HEK293 (cell line): ENCODE data around the gene TLL1.

Experiments
- CTCF ChIA-PET: fragments of 350-600 bp; formaldehyde crosslinking; extraction: SDS; loops from one replicate; lab custom pipeline; 2021; ENCODE audit warnings: antibody characterized with exemption; lab: Yijun Ruan, JAX
- POLR2A ChIA-PET: fragments of 300-600 bp; formaldehyde crosslinking; extraction: SDS; loops from one replicate; lab custom pipeline; 2020; ENCODE audit warnings: antibody characterized with exemption, inconsistent platforms; lab: Yijun Ruan, JAX
- H3K27ac ChIP-seq: fragments of 200-500 bp; sonication (Bioruptor generic); 2 replicates; pipeline ENCODE4 v1.5.1; 2014; ENCODE audit warnings: low read depth, low read length, control low read depth, inconsistent platforms; ENCODE audit errors: extremely low read depth
- H3K36me3 ChIP-seq, 2 experiments: fragments of 200-500 bp in 1 of 2; sonication (Bioruptor generic) in 1 of 2; 1 replicate in 1 of 2; 2 replicates in 1 of 2; pipeline ENCODE4 v1.5.1; 2014 to 2017; ENCODE audit warnings: inconsistent platforms in 2 of 2, low read length in 2 of 2; ENCODE audit not compliant: control insufficient read depth in 2 of 2, insufficient read depth in 1 of 2
- H3K4me1 ChIP-seq: fragments of 200-500 bp; sonication (Bioruptor generic); 2 replicates; pipeline ENCODE4 v1.5.1; 2014; ENCODE audit warnings: mild to moderate bottlenecking, low read length, inconsistent platforms; ENCODE audit not compliant: control insufficient read depth, insufficient read depth
- H3K4me3 ChIP-seq: 2 replicates; pipeline ENCODE4 v1.5.1; 2011; ENCODE audit warnings: low read depth, mild to moderate bottlenecking, control low read depth, low read length, moderate library complexity
- H3K9me3 ChIP-seq: fragments of 200-500 bp; sonication (Bioruptor generic); 2 replicates; pipeline ENCODE4 v1.5.1; 2014; ENCODE audit warnings: low read depth, low read length, inconsistent platforms; ENCODE audit not compliant: control insufficient read depth, insufficient read depth
- AEBP2 ChIP-seq: fragments of 450-650 bp; formaldehyde crosslinking; IDR thresholded peaks from 2 replicates; pipeline ENCODE4 v1.5.1; 2016; ENCODE audit warnings: missing biosample characterization, missing genetic modification characterization, borderline replicate concordance
- OVOL3 ChIP-seq: fragments of 450-650 bp; formaldehyde crosslinking; IDR thresholded peaks from 2 replicates; pipeline ENCODE4 v1.5.1; 2016; ENCODE audit warnings: missing biosample characterization, missing genetic modification characterization
- SP3 ChIP-seq: fragments of 450-650 bp; formaldehyde crosslinking; IDR thresholded peaks from 2 replicates; pipeline ENCODE4 v1.5.1; 2016; ENCODE audit warnings: missing biosample characterization, missing genetic modification characterization
- ZNF211 ChIP-seq: fragments of 450-650 bp; formaldehyde crosslinking; IDR thresholded peaks from 2 replicates; pipeline ENCODE4 v1.5.1; 2016; ENCODE audit warnings: low read depth, missing biosample characterization, missing genetic modification characterization
- ZNF280D ChIP-seq: fragments of 450-650 bp; formaldehyde crosslinking; IDR thresholded peaks from 2 replicates; pipeline ENCODE4 v1.5.1; 2016; ENCODE audit warnings: missing biosample characterization, missing genetic modification characterization
- ZNF596 ChIP-seq: fragments of 450-650 bp; IDR thresholded peaks from 2 replicates; pipeline ENCODE4 v1.5.0; 2018; ENCODE audit warnings: missing biosample characterization, mild to moderate bottlenecking, missing genetic modification characterization, moderate library complexity
- ZNF658 ChIP-seq: fragments of 450-650 bp; formaldehyde crosslinking; IDR thresholded peaks from 2 replicates; pipeline ENCODE4; 2016; ENCODE audit warnings: missing biosample characterization, missing genetic modification characterization
- ZNF830 ChIP-seq: fragments of 450-650 bp; IDR thresholded peaks from 2 replicates; pipeline ENCODE4 v1.5.0; 2018; ENCODE audit warnings: missing biosample characterization, missing genetic modification characterization, low read depth, mild to moderate bottlenecking, moderate library complexity

The TLL1 gene

GRCh38 chr4:166143227-166143626 lies 270.2 kb downstream of the TLL1 start (continued):
- no peak for TF ChIP-seq ZNF280D (tag by site-specific recombination)

GRCh38 chr4:166144607-166145006 lies 271.6 kb downstream of the TLL1 start:
- no peaks in the 10 kb centered on the region for H3K4me1 ChIP-seq
- no peaks in the 10 kb centered on the region for H3K9me3 ChIP-seq
- no peak overlapping the region for H3K27ac ChIP-seq
- ChIA-PET POLR2A (no interaction called here), CTCF (interaction anchor here (0.7 kb wide), 1 partner anchor 76 kb away, joined by 7 read pairs; no protein-coding TSS in a partner anchor)
- TF ChIP-seq SP3 (tag by site-specific recombination): no peak
- no peak for TF ChIP-seq ZNF211 (tag by site-specific recombination)
- no peak for TF ChIP-seq OVOL3 (tag by site-specific recombination)
- no peaks in the 10 kb centered on the region for H3K36me3 ChIP-seq
- H3K4me3 ChIP-seq: no peak overlapping the region

GRCh38 chr4:166146806-166147540 lies 273.9 kb downstream of the TLL1 start:
- Histone ChIP-seq H3K4me1 (no peaks in the 10 kb centered on the region), H3K27ac (no peak overlapping the region), H3K9me3 (no peaks in the 10 kb centered on the region), H3K36me3 (no peaks in the 10 kb centered on the region), H3K4me3 (no peak overlapping the region)
- ChIA-PET POLR2A (no interaction called here), CTCF (interaction anchor here (1.5 kb wide), 1 partner anchor 343 kb away, joined by 3 read pairs; no protein-coding TSS in a partner anchor)
- TF ChIP-seq ZNF596: no peak
- TF ChIP-seq ZNF830: no peak
- no peak for TF ChIP-seq AEBP2 (tag by site-specific recombination)
- TF ChIP-seq ZNF658: no peak
